Measurements from ENCODE around the gene C2orf68. TPM values are rescaled to one million over a fixed set of nuclear protein-coding genes. Genes with fewer than 3 reads are reported as not detected.
A peak's percentile ranks its signal among the peaks of the same experiment; 100 is the strongest.

Gene C2orf68
- total RNA-seq, 4 donors from 2014 or later: 9.4 to 17.1 (median 14.7) TPM

GRCh38 chr2:85590950-85591349 lies 20.9 kb downstream of the C2orf68 start:
- Histone ChIP-seq H3K27me3 (no peaks in the 10 kb centered on the region), H3K27ac (peak overlapping the region; percentile 73 to 96 (median 88)), H3K4me1 (peaks cover 32 to 85% (median 60%) of the 10 kb centered on the region in 3 donors), H3K4me3 (peak overlapping the region in 1 of 4 donors; percentile 7), H3K9me3 (no peaks in the 10 kb centered on the region), H3K36me3 (no peaks in the 10 kb centered on the region)
- 30 to 63% methylated on average over 2 of the region's 2 CpGs for WGBS, 2 donors
- intact Hi-C loops (cut with DNase I): no loop called here
- peak in 1 of 4 donors; percentile 2 for TF ChIP-seq POLR2A (IDR thresholded peaks at IDR 0.05)
- TF ChIP-seq, protein P1, sequence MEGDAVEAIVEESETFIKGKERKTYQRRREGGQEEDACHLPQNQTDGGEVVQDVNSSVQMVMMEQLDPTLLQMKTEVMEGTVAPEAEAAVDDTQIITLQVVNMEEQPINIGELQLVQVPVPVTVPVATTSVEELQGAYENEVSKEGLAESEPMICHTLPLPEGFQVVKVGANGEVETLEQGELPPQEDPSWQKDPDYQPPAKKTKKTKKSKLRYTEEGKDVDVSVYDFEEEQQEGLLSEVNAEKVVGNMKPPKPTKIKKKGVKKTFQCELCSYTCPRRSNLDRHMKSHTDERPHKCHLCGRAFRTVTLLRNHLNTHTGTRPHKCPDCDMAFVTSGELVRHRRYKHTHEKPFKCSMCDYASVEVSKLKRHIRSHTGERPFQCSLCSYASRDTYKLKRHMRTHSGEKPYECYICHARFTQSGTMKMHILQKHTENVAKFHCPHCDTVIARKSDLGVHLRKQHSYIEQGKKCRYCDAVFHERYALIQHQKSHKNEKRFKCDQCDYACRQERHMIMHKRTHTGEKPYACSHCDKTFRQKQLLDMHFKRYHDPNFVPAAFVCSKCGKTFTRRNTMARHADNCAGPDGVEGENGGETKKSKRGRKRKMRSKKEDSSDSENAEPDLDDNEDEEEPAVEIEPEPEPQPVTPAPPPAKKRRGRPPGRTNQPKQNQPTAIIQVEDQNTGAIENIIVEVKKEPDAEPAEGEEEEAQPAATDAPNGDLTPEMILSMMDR (IDR thresholded peaks at IDR 0.05): no peak
- no peak for DNase-seq

DNA sequence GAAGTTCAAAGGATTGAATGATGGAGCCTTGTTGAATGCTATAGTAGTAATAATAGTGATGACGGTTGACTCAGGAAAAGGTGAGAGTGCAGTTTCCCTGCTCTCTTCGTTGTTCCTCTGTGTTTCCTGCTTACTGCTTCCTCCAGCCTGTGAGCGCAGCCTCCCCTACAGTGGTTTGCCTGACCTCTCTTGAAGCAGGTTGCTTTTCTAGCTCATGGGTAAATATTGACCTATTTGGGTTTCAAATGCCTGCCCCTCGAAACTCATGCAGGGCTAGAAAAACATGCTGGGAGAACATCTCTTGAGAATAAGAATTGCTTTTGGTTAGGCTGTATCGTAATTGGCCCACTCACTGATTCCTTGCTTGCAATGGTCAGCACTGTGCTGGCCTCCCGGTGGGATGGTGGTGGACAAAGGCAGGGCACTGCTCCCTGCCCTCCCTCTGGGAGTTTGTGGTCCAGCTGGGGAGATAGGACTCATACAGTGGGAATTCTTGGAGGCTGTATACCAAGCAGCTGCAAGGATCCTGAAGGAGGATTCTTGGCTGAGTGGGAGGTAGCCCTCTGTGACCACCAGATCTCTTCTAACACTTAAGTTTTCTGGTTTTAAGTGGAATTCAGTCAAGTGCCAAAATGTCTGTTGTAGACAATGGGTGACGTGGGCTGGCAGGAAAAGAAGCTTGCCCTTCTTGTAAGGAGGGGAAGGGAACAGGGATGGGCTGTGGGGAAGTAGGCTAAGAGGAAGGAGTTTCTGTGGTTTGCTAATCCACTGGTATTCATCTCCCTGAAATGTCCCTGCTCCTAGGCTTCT lies 21.7 kb downstream of the C2orf68 start:
- TF ChIP-seq POLR2A (IDR thresholded peaks at IDR 0.05): peak in 1 of 4 donors; percentile 3
- TF ChIP-seq, protein P1 (IDR thresholded peaks at IDR 0.05): no peak
- intact Hi-C loops (cut with DNase I): no loop called here
- Histone ChIP-seq H3K9me3 (no peaks in the 10 kb centered on the region), H3K36me3 (no peaks in the 10 kb centered on the region), H3K4me1 (peaks cover 36 to 92% (median 67%) of the 10 kb centered on the region in 3 donors), H3K27ac (peak overlapping the region; percentile 73 to 96 (median 88)), H3K27me3 (no peaks in the 10 kb centered on the region), H3K4me3 (peak overlapping the region in 1 of 4 donors; percentile 7)
- no peak for DNase-seq
- WGBS, 2 donors: 38 to 52% methylated on average over 6 to 7 of the region's 7 CpGs

GRCh38 chr2:85589181-85589580 lies 22.7 kb downstream of the C2orf68 start:
- H3K4me1 ChIP-seq: peaks cover 36 to 93% (median 69%) of the 10 kb centered on the region in 3 donors
- TF ChIP-seq, protein P1 (IDR thresholded peaks at IDR 0.05): no peak
- no peak for TF ChIP-seq POLR2A (IDR thresholded peaks at IDR 0.05)
- H3K9me3 ChIP-seq: no peaks in the 10 kb centered on the region
- no peaks in the 10 kb centered on the region for H3K36me3 ChIP-seq
- no peak for DNase-seq
- H3K4me3 ChIP-seq: no peak overlapping the region
- peak overlapping the region in 3 of 4 donors; percentile 84 to 96 (median 91) for H3K27ac ChIP-seq
- no peaks in the 10 kb centered on the region for H3K27me3 ChIP-seq
- intact Hi-C loops (cut with DNase I): no loop called here
- WGBS, 2 donors: 75 to 78% methylated on average over 3 to 4 of the region's 4 CpGs

DNA sequence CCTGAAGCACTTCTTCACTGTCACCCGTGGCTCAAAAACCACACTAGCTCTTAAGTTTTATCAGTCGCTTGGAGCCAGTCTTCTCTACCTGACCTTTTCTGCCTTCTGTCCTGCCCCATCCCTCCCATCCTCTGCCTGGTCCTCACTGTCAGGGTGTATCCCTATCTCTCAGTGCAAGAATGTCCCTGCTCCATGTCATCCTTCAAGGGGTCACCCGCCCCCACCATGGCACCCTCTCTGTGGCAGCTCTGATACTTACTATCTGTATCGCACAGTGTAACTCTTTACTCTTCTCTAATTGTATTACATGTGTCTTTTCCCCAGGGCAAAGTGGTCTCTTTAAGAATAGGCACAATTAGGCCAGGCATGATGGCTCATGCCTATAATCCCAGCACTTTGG lies 23.2 kb downstream of the C2orf68 start:
- TF ChIP-seq, protein P1 (IDR thresholded peaks at IDR 0.05): no peak
- no peak for TF ChIP-seq POLR2A (IDR thresholded peaks at IDR 0.05)
- no peaks in the 10 kb centered on the region for H3K27me3 ChIP-seq
- H3K4me3 ChIP-seq: no peak overlapping the region
- DNase-seq: no peak
- intact Hi-C loops (cut with DNase I): no loop called here
- peak overlapping the region in 3 of 4 donors; percentile 84 to 96 (median 91) for H3K27ac ChIP-seq
- H3K4me1 ChIP-seq: peaks cover 38 to 95% (median 73%) of the 10 kb centered on the region in 3 donors
- no peaks in the 10 kb centered on the region for H3K9me3 ChIP-seq
- H3K36me3 ChIP-seq: no peaks in the 10 kb centered on the region
- WGBS, 2 donors: 57 to 84% methylated on average over 2 to 4 of the region's 4 CpGs

DNA sequence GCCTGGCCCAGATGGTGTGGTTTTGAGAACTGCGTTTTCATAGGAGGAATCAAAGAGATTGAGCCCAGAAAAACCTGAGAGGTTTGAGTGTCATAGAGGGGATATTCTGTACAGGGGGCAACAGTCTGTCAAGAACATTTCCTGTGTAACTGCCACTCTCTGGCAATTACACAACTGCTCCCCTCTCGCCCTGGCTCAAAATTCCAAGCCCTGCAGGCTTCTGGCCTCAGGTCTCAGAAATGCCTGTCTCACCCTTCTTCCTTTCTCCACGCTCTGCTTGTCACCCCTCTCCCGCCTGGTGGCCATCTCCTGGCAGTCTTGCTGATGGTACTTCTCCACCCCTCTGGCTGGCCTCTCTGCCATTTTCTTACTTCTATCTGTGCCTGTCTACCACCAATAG lies 23.6 kb downstream of the C2orf68 start:
- WGBS, 2 donors: 68 to 86% methylated on average over 4 of the region's 4 CpGs
- Histone ChIP-seq H3K27me3 (no peaks in the 10 kb centered on the region), H3K4me3 (no peak overlapping the region), H3K36me3 (peaks cover 0 to under 1% (median 0%) of the 10 kb centered on the region in 3 donors), H3K9me3 (no peaks in the 10 kb centered on the region), H3K4me1 (peaks cover 38 to 99% (median 77%) of the 10 kb centered on the region in 3 donors), H3K27ac (peak overlapping the region in 3 of 4 donors; percentile 84 to 96 (median 91))
- DNase-seq: no peak
- intact Hi-C loops (cut with DNase I): no loop called here
- no peak for TF ChIP-seq POLR2A (IDR thresholded peaks at IDR 0.05)
